T-cell (primary cell): ENCODE results near the gene MYADML2. TPM values are rescaled to one million over a fixed set of nuclear protein-coding genes. Genes with fewer than 3 reads are reported as not detected.

Experiments used
- ATAC-seq, 4 experiments: fragments of 200-7000 bp in 3 of 4; fragments of 150-1000 bp in 1 of 4; cut with Tn5 transposase; replicated peaks in 1 of 4; 1 replicate in 3 of 4; 2 replicates in 1 of 4; pipeline ENCODE4 v1.10.0; 2021; ENCODE audit warnings: moderate library complexity in 3 of 4, mild to moderate bottlenecking in 2 of 4, moderate number of reproducible peaks in 1 of 4
- CTCF ChIA-PET, 2 donors: fragments of 300-600 bp; sonication (Branson Sonifier 250); formaldehyde crosslinking; loops; one replicate each; lab custom pipeline; 2022; ENCODE audit warnings: antibody characterized with exemption in 2 of 2; lab: Charles Lee
- POLR2A ChIA-PET, 2 donors: fragments of 300-600 bp; sonication (Branson Sonifier 250); formaldehyde crosslinking; loops; one replicate each; lab custom pipeline; 2022; ENCODE audit warnings: antibody characterized with exemption in 2 of 2; lab: Charles Lee
- DNase-seq, 35 experiments: peaks; one replicate each; pipeline versions ENCODE4 v3.0.0 to v3.0.0-alpha.2; 2013 to 2023
- H3K27ac ChIP-seq: one replicate; pipeline ENCODE4 v1.5.1; 2013; ENCODE audit warnings: low read length
- H3K27me3 ChIP-seq, 2 experiments: replicated peaks in 1 of 2; 1 replicate in 1 of 2; 2 replicates in 1 of 2; pipeline versions ENCODE4 v1.6.1 to v1.7.0; 2013; ENCODE audit warnings: low read length in 1 of 2, mixed read lengths in 1 of 2; ENCODE audit not compliant: control insufficient read depth in 2 of 2, insufficient read depth in 2 of 2; ENCODE audit errors: extremely low read depth in 1 of 2
- H3K36me3 ChIP-seq, 2 donors: 1 replicate in 1 of 2; 2 replicates in 1 of 2; pipeline versions ENCODE4 v1.6.1 to v1.7.0; 2013; ENCODE audit warnings: low read length in 1 of 2; ENCODE audit not compliant: control insufficient read depth in 2 of 2, insufficient read depth in 1 of 2; ENCODE audit errors: extremely low read depth in 1 of 2
- H3K4me1 ChIP-seq, 2 experiments: 1 replicate in 1 of 2; 2 replicates in 1 of 2; pipeline versions ENCODE4 v1.6.1 to v1.7.0; 2013; ENCODE audit warnings: low read length in 2 of 2, mixed read lengths in 1 of 2; ENCODE audit not compliant: insufficient read depth in 2 of 2, control insufficient read depth in 1 of 2; ENCODE audit errors: extremely low read depth in 1 of 2
- H3K4me3 ChIP-seq, 2 donors: 1 replicate in 1 of 2; 2 replicates in 1 of 2; pipeline versions ENCODE4 v1.5.1 to v1.7.0; 2013; ENCODE audit warnings: mild to moderate bottlenecking in 2 of 2, low read length in 1 of 2, moderate library complexity in 1 of 2; ENCODE audit not compliant: control insufficient read depth in 1 of 2; ENCODE audit errors: extremely low read depth in 1 of 2
- H3K9me3 ChIP-seq: 2 replicates; pipeline ENCODE4 v1.7.0; 2013
- H3K27ac Mint-ChIP-seq, 2 donors: one replicate each; pipeline ENCODE4 v1.8.0; 2020 to 2021; ENCODE audit warnings: mild to moderate bottlenecking in 2 of 2, mixed read lengths in 2 of 2
- H3K27me3 Mint-ChIP-seq, 2 donors: one replicate each; pipeline ENCODE4 v1.8.0; 2021 to 2022; ENCODE audit warnings: mixed read lengths in 2 of 2
- H3K36me3 Mint-ChIP-seq: one replicate; pipeline ENCODE4 v1.8.0; 2021; ENCODE audit warnings: mixed read lengths
- H3K4me1 Mint-ChIP-seq, 3 donors: one replicate each; pipeline ENCODE4 v1.8.0; 2020 to 2022; ENCODE audit warnings: mixed read lengths in 3 of 3, mild to moderate bottlenecking in 1 of 3
- H3K4me3 Mint-ChIP-seq, 3 donors: one replicate each; pipeline ENCODE4 v1.8.0; 2020 to 2022; ENCODE audit warnings: mild to moderate bottlenecking in 3 of 3, mixed read lengths in 3 of 3, moderate library complexity in 3 of 3
- H3K9me3 Mint-ChIP-seq, 3 donors: one replicate each; pipeline ENCODE4 v1.8.0; 2020 to 2022; ENCODE audit warnings: mixed read lengths in 3 of 3
- WGBS: methylation state at CpG from one replicate; pipeline ENCODE4 v1.1.5; 2013; ENCODE audit warnings: missing lambda C conversion rate; ENCODE audit not compliant: insufficient coverage; 5-methylcytosine and 5-hydroxymethylcytosine counted together
- total RNA-seq, 35 experiments: library from RNA in 6 of 35; stranded (reverse) in 6 of 35; fragments of 120-200 nt in 1 of 35; gene quantifications; one replicate each; pipeline versions ENCODE4 v1.2.1 to v1.2.4 and lab custom pipeline; 2013 to 2026

MYADML2 gene
- total RNA-seq, 5 donors from 2014 or later (not counting 1 experiment from before 2014, with no cell fraction given), result not detected

GRCh38 chr17:81964081-81964849, 17.2 kb upstream of the MYADML2 start:
- H3K4me3 ChIP-seq, result no peak overlapping the region
- CTCF ChIA-PET, result interaction anchor here in 1 of 2 donors (0.5 kb wide), 1 partner anchor 9 kb away, joined by 4 read pairs; no protein-coding TSS in a partner anchor
- peaks cover 13 to 24% (median 20%) of the 10 kb centered on the region in 3 donors for H3K4me1 Mint-ChIP-seq
- WGBS, result 88% methylated on average over 16 of the region's 22 CpGs
- no peak overlapping the region for H3K27ac ChIP-seq
- peaks cover 16 to 59% of the 10 kb centered on the region in 2 experiments for H3K4me1 ChIP-seq
- no peak for ATAC-seq
- no peaks in the 10 kb centered on the region for H3K9me3 ChIP-seq
- H3K9me3 Mint-ChIP-seq, result no peaks in the 10 kb centered on the region
- no peak for DNase-seq
- H3K4me3 Mint-ChIP-seq, result no peak overlapping the region
- peaks cover 0 to 20% of the 10 kb centered on the region in 2 donors for H3K27me3 Mint-ChIP-seq
- H3K36me3 Mint-ChIP-seq, result no peaks in the 10 kb centered on the region
- H3K27me3 ChIP-seq, result peaks cover 0 to 48% of the 10 kb centered on the region in 2 experiments
- no peaks in the 10 kb centered on the region for H3K36me3 ChIP-seq
- POLR2A ChIA-PET, result no interaction called here
- no peak overlapping the region for H3K27ac Mint-ChIP-seq

GRCh38 chr17:81962499-81963441, 15.7 kb upstream of the MYADML2 start:
- Mint-ChIP-seq H3K9me3 (no peaks in the 10 kb centered on the region), H3K27ac (peak overlapping the region in 1 of 2 donors; percentile 36), H3K4me1 (peaks cover 0 to 18% (median 6%) of the 10 kb centered on the region in 3 donors), H3K27me3 (peaks cover 0 to 31% of the 10 kb centered on the region in 2 donors), H3K4me3 (peak overlapping the region; percentile 21 to 37 (median 30)), H3K36me3 (no peaks in the 10 kb centered on the region)
- ATAC-seq, result no peak
- peaks cover 5 to 63% of the 10 kb centered on the region in 2 experiments for H3K27me3 ChIP-seq
- DNase-seq, result no peak
- no peak overlapping the region for H3K27ac ChIP-seq
- no peaks in the 10 kb centered on the region for H3K36me3 ChIP-seq
- H3K9me3 ChIP-seq, result no peaks in the 10 kb centered on the region
- 89% methylated on average over 29 of the region's 37 CpGs for WGBS
- H3K4me1 ChIP-seq, result peaks cover 11 to 49% of the 10 kb centered on the region in 2 experiments
- ChIA-PET POLR2A (no interaction called here), CTCF (no interaction called here)
- no peak overlapping the region for H3K4me3 ChIP-seq

- CTCF ChIA-PET, result no interaction called here
- no peaks in the 10 kb centered on the region for H3K9me3 ChIP-seq
- peaks cover 6 to 40% of the 10 kb centered on the region in 2 experiments for H3K4me1 ChIP-seq
- peak overlapping the region; percentile 21 to 37 (median 30) for H3K4me3 Mint-ChIP-seq
- WGBS, result 24% methylated on average over 74 of the region's 82 CpGs
- no peak overlapping the region for H3K27ac ChIP-seq
- ATAC-seq, result peak in 1 of 4 experiments; percentile 3
- peaks cover 5 to 68% of the 10 kb centered on the region in 2 experiments for H3K27me3 ChIP-seq
- H3K4me3 ChIP-seq, result peak overlapping the region in 1 of 2 donors; percentile 5
- no peaks in the 10 kb centered on the region for H3K36me3 ChIP-seq
- H3K27ac Mint-ChIP-seq, result no peak overlapping the region
- POLR2A ChIA-PET, result no interaction called here
- DNase-seq, result no peak
- peaks cover 0 to 36% of the 10 kb centered on the region in 2 donors for H3K27me3 Mint-ChIP-seq
- H3K36me3 Mint-ChIP-seq, result no peaks in the 10 kb centered on the region
- no peaks in the 10 kb centered on the region for H3K9me3 Mint-ChIP-seq
- peaks cover 0 to 16% (median 6%) of the 10 kb centered on the region in 3 donors for H3K4me1 Mint-ChIP-seq
These were observed 14.8 kb upstream of the MYADML2 start for GRCh38 chr17:81961521-81962498.

GRCh38 chr17:81961087-81961511, 14.1 kb upstream of the MYADML2 start, which contains the start of gene NOTUM:
Gene NOTUM (minus strand): TSS chr17:81961187. CDS start chr17:81960909, 278 bp downstream.
- Histone ChIP-seq H3K4me3 (peak within 1 kb of the TSS; percentile 21 to 44), H3K27ac (no peak within 1 kb of the TSS), H3K36me3 (no peaks in the 10 kb centered on the region), H3K4me1 (peaks cover 6 to 33% of the 10 kb centered on the region in 2 experiments), H3K9me3 (no peaks in the 10 kb centered on the region), H3K27me3 (peaks cover 5 to 69% of the 10 kb centered on the region in 2 experiments)
- peaks cover 0 to 13% (median 3%) of the 10 kb centered on the region in 3 donors for H3K4me1 Mint-ChIP-seq
- peak within 1 kb of the TSS in 2 of 3 donors; percentile 21 to 30 for H3K4me3 Mint-ChIP-seq
- ChIA-PET CTCF (no interaction called here), POLR2A (no interaction called here)
- ATAC-seq, result peak in 1 of 4 experiments; percentile 10
- no peak within 1 kb of the TSS for H3K27ac Mint-ChIP-seq
- DNase-seq, result peak in 2 of 35 experiments; percentile 23 to 49
- WGBS, result under 1% methylated on average over 64 of the region's 65 CpGs
- H3K27me3 Mint-ChIP-seq, result peaks cover 0 to 36% of the 10 kb centered on the region in 2 donors
- no peaks in the 10 kb centered on the region for H3K9me3 Mint-ChIP-seq
- H3K36me3 Mint-ChIP-seq, result no peaks in the 10 kb centered on the region

DNA sequence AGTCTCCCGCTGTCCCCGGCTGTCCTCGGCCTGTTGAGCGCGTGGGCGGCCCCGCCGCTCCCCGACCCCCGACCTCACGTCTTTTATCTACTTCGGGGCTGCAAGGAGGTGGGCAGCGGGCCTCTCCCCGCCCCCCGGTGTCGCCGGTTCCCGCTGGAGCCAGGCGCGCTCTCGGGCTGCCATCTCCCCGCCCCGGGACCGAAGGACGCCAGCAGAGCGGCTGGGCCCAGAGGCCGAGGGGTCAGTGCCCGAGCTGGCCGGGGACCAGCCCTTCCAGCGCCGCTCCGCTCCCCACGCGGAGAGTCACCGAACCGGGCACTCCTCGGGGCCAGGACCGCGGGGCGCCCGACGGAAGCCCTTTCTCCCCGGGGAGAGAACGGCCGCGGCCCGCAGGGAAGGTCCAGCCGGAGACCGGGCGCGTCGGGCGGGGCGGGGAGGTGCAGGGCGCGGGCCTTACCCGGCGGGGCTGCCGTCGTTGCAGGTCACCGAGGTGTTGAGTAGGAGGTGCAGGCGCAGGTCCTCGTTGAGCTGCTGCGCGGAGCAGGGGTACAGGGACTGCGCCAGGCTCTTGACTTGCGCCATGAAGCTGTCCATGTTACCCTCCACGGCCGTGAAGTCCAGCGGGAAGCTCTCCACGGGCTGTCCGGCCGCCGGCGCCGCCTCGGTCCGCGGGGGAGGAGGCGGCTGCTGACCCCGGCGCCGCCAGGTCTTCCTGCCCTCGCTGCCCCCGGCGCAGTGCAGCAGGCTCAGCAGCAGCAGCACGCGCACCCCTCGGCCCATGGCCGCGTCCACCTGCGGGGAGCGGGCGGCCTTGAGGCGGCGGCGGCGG, 13.3 kb upstream of the MYADML2 start:
- Mint-ChIP-seq H3K4me1 (peaks cover 0 to 13% (median 0%) of the 10 kb centered on the region in 3 donors), H3K4me3 (peak overlapping the region in 1 of 3 donors; percentile 4), H3K36me3 (no peaks in the 10 kb centered on the region), H3K27ac (no peak overlapping the region), H3K9me3 (no peaks in the 10 kb centered on the region), H3K27me3 (peaks cover 0 to 36% of the 10 kb centered on the region in 2 donors)
- H3K36me3 ChIP-seq, result no peaks in the 10 kb centered on the region
- H3K4me3 ChIP-seq, result peak overlapping the region; percentile 21 to 44
- ChIA-PET CTCF (interaction anchor here (0.6 to 2.0 kb wide), 6 partner anchors 14 to 337 kb away, joined by 4 to 26 read pairs (median 4); partner anchors contain the start of genes CENPX (in 2 of the 2), DCXR (in 1 of the 2) and LRRC45 (in 1 of the 2)), POLR2A (no interaction called here)
- peaks cover 5 to 70% of the 10 kb centered on the region in 2 experiments for H3K27me3 ChIP-seq
- ATAC-seq (peak in 1 of 4 experiments; percentile 3), DNase-seq (peak in 1 of 35 experiments; percentile 18)
- peaks cover 6 to 33% of the 10 kb centered on the region in 2 experiments for H3K4me1 ChIP-seq
- WGBS, result 5% methylated on average over 88 of the region's 98 CpGs
- H3K27ac ChIP-seq, result no peak overlapping the region
- no peaks in the 10 kb centered on the region for H3K9me3 ChIP-seq
